GM19328 (cell line): ENCODE data around the gene SRCIN1.
"Not testable (repeated sequence)": the region's sequence is repeated elsewhere in the genome, so short reads cannot be mapped to it uniquely, and the experiment has no call there.

Experiments used
- ATAC-seq: cut with Tn5 transposase; IDR thresholded peaks from one replicate; pipeline ENCODE4 v1.9.1; 2021; ENCODE audit warnings: mild to moderate bottlenecking, moderate library complexity; ENCODE audit not compliant: unreplicated experiment

The SRCIN1 gene

DNA sequence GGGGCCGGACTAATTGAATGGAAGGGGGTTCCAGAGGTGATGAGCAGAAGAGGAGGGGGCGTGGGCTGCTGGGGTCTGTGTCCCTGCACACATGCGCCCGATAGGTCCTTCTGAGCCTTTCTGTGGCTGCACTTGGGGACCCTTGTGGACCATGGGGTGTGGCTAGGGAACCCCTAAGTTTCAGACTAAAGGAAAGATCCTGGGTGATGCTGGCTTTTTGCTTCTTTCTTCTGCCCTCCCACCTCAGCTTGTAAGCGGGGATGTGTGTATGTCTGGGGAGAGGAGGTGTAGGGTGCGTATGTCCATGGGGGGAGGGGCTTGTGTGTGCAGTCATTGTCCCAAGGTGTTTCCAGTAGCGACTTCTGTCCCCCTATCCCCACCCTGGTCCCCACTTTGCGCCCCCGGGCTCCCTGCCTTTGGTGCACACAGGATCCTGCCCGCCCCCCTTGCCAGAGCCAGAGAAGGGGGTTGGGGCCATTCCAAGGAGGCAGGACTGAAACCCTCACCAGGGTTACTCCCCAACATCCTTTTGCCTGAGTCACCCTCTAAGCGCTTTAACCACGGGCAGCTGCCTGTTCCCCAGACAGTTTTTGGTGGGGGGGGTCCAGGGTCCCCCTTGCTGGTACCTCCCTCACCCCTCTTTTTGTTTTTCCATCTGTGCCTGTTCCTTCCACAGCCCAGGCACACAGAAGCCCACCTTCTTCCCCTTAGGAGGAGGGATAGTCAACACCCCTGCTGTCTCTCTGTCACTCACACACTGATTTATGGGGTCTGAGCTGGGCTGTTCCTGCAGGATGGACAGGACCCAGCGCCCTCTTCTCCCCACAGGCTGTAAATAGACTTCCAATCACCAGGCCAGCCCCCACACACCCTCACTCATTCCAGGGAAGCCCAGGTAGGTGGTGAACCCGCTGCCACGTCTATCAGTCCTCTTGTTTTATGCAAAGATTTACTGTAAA is 94.3 kb downstream of the SRCIN1 start:
- no peak for ATAC-seq

DNA sequence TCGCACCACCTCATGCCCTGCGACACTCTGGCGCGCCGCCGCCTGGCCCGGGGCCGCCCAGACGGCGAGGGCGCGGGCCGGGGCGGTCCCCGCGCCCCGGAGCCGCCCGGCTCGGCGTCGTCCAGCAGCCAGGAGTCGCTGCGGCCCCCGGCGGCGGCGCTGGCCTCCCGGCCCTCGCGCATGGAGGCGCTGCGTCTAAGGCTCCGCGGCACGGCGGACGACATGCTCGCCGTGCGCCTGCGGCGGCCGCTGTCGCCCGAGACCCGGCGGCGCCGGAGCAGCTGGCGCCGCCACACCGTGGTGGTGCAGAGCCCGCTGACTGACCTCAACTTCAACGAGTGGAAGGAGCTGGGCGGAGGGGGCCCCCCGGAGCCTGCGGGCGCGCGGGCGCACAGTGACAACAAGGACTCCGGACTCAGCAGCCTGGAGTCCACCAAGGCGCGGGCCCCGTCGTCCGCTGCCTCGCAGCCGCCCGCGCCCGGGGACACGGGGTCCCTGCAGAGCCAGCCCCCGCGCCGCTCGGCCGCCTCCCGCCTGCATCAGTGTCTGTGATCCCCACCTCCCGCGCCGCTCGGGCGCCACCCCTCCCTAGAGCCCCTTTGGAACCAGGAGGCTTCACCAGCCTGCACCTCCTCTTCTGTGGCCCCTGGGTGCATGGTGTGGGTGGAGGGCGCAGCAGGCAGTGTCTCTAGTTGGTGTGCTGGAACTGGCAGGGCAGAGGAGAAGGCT is 95.2 kb downstream of the SRCIN1 start:
- no peak for ATAC-seq

DNA sequence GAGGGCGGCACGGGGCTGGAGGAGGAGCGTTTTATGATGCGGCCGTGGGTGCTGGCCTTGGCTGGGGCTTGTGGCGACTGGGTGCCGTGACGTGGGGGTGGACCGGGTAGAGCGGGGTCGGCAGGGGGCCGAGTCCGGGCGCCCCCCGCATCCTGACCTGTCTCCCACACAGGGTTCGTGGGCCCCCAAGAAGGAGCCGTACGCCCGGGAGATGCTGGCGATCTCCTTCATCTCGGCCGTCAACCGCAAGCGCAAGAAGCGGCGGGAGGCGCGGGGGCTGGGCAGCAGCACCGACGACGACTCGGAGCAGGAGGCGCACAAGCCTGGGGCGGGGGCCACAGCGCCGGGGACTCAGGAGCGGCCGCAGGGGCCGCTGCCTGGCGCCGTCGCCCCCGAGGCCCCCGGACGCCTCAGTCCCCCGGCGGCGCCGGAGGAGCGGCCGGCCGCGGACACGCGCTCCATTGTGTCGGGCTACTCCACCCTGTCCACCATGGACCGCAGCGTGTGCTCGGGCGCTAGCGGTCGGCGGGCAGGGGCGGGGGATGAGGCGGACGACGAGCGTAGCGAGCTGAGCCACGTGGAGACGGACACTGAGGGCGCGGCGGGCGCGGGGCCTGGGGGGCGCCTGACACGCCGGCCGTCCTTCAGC is 95.9 kb downstream of the SRCIN1 start:
- ATAC-seq, result no peak

DNA sequence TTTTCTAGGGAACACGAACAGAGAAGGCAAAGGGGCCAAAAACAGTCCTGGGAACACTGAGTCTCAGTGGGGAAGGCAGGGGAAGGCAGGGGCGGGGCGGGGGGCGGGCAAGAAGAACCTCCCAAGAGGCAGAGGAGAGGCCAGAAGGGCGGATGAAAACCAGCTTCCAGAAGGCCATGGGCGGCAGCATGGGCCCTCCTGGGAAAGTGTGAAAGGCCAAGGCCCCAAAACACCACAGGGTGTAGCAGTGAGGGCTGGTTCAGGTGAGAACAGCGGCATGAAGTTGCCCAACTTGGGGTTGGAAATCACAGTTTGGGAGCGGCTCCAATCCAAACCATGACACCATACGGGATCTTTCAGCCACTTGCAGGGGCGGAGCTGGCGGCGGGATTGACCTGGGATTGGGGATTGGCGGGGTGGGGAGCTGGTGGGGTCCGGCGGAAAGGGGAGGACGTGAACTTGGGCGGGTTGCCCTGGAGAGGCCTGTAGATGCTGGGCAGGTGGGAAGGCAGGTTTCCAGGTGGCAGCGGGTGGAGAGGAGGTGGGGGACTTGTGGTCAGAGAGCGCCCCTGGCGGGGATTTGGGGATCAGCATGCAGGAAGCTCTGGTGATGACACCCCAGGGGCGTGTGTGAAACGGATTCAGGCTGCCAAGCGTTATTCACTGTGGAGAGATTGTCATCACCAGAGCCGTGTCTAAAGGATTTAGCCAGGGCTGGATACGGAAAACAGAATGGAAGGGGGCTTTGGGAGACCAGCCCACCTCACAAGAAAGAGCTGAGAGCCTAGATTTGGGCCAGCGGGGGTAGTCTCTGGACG is 96.6 kb downstream of the SRCIN1 start:
- ATAC-seq, result no peak

DNA sequence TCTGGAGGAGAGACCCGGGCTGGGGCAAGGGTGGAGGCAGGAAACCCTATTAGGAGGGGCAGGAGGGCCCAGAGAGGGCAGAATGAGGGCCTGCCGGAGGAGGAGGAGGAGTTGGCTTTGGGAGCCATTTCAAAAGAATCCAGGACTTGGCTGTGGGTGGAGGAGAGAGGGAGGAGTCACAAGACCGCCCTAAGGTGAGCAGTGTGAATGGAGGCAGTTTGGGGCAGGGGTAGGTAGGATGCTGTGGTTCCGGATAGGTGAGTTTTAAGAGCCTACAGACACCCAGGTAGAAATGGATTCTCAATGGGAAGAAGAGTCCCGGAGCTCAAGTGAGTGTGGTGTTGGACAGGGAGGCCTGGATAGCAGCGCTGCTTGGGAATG is 97.2 kb downstream of the SRCIN1 start:
- ATAC-seq, result no peak

DNA sequence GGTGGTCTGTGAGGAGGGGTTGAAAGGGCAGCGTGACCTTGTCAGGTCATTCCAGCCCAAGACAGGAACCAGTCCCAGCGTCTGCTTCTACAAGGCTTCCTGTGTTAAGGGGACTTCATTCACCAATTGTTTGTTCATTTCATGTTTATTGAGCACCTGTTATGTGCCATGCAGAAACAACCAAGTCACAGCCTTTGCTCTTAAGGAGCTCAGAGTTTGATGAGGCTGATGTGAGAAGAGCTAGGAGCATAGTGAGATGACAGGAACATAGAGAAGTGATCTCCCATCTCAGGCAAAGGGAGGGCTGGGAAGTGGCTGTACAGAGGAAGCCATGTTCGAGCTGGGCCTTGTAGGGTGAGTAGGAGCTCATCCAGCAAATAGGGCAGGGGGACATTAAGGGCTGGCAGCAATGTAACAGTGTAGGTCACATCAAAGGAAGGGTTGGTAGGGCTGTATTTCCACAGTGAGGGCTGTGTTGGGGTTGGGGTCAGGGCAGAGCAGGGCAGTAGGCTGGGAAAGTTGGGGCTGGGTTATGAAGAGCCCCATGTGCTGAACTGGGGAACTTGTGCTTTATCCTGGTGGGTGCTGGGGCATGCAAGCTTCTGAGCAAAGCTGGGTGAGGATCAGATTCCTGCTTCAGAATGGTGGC is 97.7 kb downstream of the SRCIN1 start:
- no peak for ATAC-seq

DNA sequence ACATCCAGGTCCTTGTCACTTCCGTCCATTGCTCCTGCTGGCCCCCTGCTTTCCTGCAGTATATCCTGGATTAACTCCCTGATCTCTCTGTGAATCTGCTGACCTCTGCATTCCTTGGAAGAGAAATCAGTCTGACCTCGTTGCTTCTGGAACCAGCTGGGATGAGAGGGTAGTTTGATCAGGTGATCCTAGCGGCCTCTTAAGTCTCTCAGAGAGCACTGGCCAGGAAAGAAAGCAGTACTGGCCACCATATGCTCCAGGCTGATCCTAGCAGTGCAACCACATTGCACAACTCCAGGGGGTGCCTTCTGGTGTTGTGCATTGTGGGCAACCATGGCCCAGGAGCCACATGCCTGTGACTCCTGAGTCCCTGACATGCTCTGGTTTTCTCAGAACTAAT is 98.3 kb downstream of the SRCIN1 start:
- ATAC-seq, result no peak

DNA sequence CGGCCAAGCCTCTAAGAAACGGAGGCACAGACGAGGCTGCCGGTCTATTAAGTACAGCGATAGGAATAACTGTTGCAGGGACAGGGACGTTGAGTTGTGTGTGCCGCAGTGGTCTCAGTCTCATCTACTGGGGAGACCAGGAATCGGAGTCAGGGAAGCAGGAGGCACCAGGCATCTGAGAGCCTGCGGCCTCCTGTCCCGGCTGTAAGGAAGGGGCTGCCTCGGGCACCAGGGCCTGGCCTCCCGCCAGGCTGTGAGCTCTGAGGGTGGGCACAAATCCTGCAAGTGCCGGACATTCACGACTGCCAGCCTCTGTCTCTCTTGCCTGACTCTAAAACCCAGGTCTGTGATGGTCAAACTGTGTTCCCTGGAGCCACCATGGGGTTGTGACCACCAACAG is 101.5 kb downstream of the SRCIN1 start:
- ATAC-seq, result no peak

DNA sequence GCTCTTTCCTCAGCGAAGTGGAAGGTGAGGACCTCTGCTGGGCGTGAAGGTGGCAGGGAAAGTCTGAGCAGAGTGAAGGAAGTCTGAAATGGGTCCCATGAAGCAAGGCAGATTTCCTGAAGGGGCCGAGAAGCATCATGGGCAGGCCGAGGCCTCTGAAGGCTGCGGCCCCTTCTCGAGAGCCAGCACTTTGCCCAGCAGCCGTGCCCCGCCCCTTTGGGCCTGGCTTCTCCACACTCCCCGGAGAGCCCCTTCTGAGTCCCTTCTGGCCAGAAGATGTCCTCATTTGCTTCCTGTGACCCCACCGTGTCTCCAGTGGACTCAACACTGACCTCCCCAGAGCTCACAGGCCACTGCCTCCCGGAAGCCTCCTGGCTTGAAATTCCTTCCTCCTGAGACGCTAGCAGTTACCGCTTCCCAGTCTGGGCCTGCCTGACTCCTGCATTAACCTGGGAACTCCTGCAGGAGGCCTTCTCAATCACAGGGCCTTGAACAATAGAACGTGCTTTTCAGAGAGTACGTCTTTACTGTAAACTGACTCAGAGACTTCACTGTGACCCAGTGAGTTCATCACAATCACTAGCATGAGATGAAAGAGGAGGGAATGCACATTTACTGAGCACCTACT is 102.4 kb downstream of the SRCIN1 start:
- not testable (repeated sequence) for ATAC-seq

DNA sequence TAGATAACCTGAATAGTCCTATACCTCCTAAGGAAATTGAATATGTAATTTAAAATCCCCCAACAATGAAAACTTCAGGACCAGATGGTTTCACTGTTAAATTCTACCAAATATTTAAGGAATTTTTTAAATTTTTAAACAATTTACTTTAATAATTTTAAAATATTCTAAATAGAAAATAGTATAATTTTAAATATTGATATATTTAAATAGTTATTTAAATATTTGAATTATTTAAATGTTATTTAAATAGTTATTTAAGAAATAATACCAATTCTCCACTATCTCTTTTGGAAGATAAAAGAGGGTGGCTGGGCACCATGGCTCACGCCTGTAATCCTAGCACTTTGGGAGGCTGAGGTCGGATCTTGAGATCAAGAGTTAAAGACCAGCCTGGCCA is 104.0 kb downstream of the SRCIN1 start:
- ATAC-seq, result not testable (repeated sequence)

DNA sequence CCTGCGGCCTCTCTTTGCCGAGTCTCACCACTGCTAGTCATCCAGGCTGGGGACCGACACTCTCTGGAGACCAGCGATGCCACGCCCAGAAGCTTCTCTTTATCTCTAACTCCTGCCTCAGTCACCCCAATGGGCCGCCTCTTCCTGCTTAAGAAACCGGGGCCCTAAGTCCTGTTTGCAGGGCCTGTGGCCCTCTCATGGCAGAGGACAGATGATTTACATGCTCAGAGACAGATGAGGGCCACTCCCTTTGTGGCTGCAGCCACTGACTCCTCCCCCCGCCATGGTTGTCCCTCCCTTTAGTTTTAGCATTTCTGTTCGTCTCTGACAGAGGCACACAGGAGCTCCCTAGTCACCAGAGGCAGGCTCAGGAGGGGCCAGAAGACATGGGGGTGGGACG is 106.5 kb downstream of the SRCIN1 start:
- ATAC-seq, result not testable (repeated sequence)

DNA sequence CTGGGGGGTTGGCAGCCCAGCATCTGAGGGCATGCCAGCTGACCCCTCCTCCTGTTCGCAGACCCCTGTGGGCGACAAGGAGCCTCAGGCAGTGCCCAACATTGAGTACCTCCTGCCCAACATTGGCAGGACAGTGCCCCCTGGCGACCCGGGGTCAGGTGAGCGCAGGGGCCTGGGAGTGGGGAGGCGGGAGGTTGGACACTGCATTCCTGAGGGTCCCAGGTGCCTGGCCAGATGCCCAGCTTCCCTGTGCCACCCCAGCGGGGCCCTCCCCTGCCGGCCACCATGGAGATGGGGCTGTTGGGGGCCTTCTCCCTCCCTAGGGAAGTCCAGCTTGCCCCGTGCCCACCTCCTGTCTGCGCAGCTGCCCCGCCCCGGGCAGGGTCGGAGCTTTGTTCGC is 107.4 kb downstream of the SRCIN1 start:
- no peak for ATAC-seq

DNA sequence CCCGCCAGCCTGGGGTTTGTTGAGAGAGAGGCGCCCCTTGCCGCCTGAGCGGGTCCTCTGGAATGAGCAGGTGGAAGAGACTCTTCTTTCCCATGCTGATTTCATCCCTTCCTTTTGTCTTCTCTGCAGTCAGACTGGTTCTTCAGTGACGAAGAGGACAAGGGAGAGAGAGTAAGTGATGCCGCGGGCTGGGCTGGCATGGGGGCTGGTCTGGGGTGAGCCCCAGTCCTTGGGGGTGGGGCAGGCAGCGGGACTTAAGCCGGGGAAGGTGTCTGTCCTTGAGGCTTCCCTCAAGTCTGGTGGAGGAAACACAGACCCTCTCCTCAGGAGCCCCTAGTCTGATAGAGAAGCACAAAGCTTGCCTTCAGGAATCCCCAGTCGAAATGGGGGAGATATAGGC is 108.1 kb downstream of the SRCIN1 start:
- not testable (repeated sequence) for ATAC-seq

DNA sequence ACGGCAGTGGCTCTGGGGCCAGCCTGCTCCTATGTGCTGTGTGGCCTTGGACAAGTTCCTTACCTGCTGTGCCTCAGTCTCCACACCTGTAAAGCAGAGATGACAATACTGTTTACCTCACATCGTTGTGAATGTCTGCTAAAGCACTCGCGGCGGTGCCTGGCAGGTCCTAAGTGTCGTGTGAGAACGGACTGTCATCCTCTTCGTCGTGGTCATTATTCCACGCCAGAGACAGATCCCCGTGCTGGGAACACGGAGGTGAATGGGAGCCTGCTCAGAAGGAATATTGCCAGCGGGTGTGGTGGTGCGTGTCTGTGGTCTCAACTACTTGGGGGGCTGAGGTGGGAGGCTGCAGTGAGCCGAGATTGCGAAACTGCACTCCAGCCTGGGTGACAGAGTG is 111.6 kb downstream of the SRCIN1 start:
- not testable (repeated sequence) for ATAC-seq

DNA sequence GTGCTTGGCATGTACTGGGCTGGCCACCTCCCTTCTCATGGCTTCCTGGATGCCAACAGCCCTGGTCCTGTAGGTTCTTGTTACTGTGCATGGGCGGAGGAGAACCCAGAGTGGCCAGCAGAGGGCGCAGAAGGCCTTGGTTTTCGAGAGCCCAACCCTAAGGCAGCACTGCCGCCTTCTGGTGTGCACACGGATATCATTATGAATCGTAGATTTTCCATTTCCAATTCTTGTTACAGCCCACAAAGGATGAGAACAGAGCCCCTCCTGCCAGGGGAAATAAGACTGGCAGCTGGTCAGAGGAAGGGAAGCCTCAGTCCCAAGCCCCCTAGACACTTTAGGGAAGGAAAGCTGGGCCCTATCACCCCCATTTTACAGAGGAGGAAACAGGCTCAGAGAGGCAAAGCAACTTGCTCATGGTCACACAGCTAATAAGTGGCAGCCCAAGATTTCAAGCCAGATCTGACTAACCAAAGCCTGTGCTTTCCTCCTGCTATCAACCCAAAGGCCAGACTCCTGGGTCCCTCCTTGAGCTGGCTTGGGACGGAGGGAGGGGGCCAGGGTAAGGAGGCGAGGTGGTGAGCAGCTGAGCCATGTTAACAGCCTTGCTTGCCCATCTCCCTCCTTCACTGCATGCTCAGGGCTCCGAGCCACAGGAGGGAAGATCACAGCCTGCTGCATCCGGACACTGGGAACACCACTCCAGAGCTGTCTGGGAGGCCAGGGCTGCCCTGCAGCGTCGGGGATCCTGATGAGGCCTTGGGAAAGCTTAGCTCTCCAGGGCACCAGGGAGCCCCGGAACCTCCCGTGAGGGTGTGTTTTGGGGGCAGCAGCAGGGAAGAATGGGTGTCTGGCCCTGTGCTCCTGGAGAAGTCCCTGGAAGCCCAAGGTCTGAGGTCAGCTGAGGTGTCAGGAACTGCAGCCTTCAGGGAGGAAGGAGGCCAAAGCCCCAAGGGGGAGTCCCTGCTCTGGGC is 113.4 kb downstream of the SRCIN1 start:
- not testable (repeated sequence) for ATAC-seq

DNA sequence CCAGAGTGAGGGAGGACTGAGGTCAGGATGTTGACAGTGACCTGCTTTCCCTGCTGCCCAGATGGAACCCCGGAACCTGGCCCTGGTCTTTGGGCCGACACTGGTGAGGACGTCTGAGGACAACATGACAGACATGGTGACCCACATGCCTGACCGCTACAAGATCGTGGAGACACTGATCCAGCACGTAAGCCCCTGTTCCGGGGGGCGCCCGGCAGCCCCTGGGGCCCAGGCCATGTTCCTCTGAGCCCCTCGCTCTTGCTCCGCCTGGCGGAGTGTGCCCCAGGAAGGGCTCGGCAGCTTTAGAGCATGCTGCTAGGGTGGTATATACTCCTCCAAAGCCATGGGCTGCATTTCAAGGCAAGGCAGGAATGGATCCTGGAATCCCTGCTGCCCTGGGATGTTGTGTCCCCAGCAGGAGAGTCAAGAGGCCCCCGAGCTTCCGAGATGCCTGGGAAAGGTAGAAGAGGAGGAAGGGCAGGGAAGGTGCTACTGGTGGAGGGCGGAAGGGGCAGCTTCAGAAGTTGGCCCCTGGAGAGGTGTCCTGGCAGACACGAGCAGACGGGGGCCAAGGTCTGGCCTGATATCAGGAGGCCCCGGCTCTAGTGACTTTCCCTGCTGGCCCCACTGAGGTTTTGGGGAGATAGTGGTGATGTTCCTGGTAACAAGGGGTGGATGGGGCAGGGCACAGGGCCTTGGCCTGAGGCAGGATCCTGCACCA is 114.2 kb downstream of the SRCIN1 start:
- ATAC-seq, result not testable (repeated sequence)

DNA sequence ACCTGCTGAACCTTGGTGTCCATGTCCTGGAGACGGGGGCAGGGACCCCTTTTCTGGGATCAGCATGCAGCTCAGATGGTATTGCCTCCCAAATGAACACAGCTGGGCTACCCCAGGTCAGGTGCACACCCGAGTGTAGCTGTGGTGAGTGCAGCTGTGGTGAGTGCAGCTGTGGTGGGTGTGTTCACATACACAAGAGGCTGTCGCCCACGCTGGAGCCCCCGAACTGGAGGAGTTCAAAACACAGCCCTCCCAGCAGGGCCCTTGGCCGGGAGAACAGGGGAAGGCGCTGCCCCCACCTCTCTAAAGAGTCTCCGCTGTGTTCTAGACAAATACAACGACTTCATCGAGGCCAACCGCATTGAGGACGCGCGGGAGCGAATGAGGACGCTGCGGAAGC is 116.0 kb downstream of the SRCIN1 start:
- not testable (repeated sequence) for ATAC-seq
